Measurements from ENCODE around the gene SSX2IP.
A peak's percentile ranks its signal among the peaks of the same experiment; 100 is the strongest.
"Not testable (repeated sequence)": the region's sequence is repeated elsewhere in the genome, so short reads cannot be mapped to it uniquely, and the experiment has no call there.

SSX2IP gene

DNA sequence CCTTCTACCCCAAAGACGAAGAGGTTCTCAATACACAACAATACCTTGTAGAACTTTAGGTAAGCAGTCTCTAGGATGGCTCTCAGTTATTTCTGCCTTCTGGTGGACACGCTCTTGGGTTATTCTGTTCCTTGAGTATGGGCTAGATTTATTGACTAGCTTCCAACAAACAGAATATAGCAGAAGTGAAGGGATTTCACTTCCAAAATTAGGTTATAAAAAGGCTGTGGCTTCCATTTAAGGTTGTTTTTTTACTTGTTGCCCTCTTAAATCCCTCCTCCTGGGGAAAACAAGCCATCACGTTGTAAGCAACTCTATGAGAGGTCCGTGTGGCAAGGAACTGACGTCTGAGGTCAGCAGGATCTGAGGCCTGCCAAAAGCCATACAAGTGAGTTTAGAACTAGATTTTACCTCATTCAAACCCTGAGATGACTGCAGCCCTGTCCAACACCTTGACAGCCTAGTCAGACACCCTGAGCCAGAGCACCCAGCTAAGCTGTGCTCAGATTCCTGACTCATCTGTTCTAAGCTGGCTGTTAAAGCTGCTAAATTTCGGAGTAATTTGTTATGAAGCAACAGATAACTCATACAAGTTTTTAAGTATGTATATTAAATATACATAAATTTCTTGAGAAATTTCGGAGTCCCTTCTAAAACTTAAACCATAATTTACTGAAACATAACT lies 12.7 kb downstream of the SSX2IP start:
- no peak for DNase-seq (ENCODE audit: low spot score)

DNA sequence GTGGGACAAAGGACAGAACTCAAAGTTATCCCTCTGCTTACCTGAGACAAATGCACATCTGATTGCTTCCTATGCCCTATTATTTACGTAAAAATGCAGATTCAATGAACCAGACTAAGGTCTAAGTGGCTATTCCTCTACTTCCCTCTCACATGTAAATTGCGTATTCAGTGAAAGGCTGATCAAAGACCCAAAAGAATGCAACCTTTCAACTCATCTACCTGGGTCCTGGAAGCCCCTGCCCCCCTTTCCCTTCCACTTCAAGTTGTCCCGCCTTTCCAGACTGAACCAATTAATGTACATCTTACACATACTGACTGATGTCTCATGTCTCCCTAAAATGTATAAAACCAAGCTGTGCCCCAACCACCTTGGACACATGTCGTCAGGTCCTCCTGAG lies 14.6 kb downstream of the SSX2IP start:
- no peak for DNase-seq (ENCODE audit: low spot score)

GRCh38 chr1:84675106-84675505 lies 15.2 kb downstream of the SSX2IP start:
- DNase-seq (ENCODE audit: low spot score): no peak

GRCh38 chr1:84674705-84675104 lies 15.6 kb downstream of the SSX2IP start:
- DNase-seq (ENCODE audit: low spot score): no peak

GRCh38 chr1:84674021-84674420 lies 16.2 kb downstream of the SSX2IP start:
- DNase-seq (ENCODE audit: low spot score): no peak

GRCh38 chr1:84672080-84672854 lies 18.0 kb downstream of the SSX2IP start:
- DNase-seq (ENCODE audit: low spot score): no peak

GRCh38 chr1:84669831-84670230 lies 20.4 kb downstream of the SSX2IP start:
- no peak for DNase-seq (ENCODE audit: low spot score)

GRCh38 chr1:84668185-84668584 lies 22.1 kb downstream of the SSX2IP start:
- peak; percentile 11 for DNase-seq (ENCODE audit: low spot score)

- DNase-seq (ENCODE audit: low spot score): no peak
Observed at GRCh38 chr1:84665703-84666317, 24.5 kb downstream of the SSX2IP start.

- DNase-seq (ENCODE audit: low spot score): no peak
Observed at GRCh38 chr1:84653130-84653677, 37.1 kb downstream of the SSX2IP start.

DNA sequence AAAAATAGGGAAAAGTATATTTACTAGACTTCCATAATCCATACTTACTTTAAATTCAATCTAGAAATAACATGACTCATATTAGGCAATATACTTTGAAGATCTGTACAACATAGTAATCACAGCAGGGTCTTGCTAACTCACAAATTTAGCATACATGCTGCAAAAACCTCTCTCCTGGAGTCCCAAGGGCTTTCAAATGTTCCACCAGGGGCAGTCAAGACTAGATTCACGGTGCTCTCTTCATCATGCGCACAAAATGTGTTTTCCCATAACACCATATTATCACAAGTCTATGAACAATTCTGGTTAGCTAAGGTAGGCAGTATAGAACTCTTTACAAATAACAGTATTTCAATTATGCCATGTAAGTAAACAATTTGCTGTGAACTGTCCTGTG lies 45.8 kb downstream of the SSX2IP start:
- no peak for DNase-seq (ENCODE audit: low spot score)

DNA sequence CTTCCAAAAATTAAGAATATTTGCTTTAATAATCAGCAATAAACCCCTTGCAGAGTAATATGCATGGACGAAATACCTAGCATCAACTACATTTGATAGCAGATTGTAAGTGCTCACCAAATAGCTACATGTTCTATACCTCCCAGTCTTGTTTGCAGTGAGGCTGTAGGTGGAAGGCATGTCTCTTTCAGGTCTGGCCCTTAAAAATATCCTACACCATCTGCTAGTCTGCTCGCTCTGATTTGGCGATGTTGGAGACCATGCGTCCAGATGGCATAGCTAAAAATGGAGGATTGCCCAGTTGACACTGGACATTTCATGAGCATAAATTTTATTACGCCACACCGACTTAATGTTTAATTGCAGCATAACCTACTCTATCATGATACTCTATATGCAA lies 47.1 kb downstream of the SSX2IP start:
- DNase-seq (ENCODE audit: low spot score): peak; percentile 5

GRCh38 chr1:84642774-84643173 lies 47.5 kb downstream of the SSX2IP start:
- no peak for DNase-seq (ENCODE audit: low spot score)

GRCh38 chr1:84639731-84640130 lies 50.5 kb downstream of the SSX2IP start:
- not testable (repeated sequence) for DNase-seq (ENCODE audit: low spot score)

DNA sequence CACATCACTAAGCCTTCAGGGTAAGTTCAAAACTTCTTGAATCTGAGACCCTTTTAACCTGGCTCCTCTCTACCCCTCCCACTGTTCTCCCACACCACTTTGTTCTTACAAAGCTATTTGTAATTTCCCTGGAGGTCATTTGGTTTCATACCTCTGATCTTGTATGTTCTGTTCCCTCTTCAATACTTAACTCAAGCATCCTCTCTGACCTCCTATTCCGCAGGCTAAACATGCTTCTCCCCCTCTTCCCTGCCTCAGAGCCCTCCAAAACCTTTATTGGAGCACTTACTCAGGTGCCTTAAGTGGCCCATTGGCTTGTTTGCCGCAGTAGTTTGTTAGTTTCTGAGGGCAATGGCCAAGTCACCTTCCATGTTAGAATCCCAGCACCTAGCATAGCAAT lies 54.8 kb downstream of the SSX2IP start:
- no peak for DNase-seq (ENCODE audit: low spot score)

GRCh38 chr1:84634536-84635205 lies 55.6 kb downstream of the SSX2IP start:
- DNase-seq (ENCODE audit: low spot score): no peak

GRCh38 chr1:84632673-84633434 lies 57.4 kb downstream of the SSX2IP start:
- no peak for DNase-seq (ENCODE audit: low spot score)

DNA sequence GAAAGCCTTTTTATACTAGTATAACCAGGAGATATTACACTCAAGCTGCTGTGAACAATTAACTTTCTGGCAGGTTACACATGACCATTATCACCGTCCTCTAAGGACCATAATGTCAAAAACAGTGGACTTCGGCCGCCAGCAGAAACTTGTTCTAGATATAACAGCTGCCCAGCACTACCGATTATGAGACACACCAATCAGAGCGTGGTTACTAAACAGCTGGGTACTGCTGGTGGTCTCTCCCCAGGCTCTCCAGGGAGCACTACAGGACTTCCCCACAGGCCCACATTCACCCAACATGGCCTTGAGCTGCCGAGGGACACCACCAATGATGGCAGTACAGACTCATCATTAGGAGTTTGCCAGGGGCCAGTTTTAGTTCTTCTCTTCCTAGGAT lies 58.1 kb downstream of the SSX2IP start:
- no peak for DNase-seq (ENCODE audit: low spot score)

- DNase-seq (ENCODE audit: low spot score): no peak
Observed at GRCh38 chr1:84624876-84625275, 65.4 kb downstream of the SSX2IP start.

GRCh38 chr1:84621553-84621952 lies 68.7 kb downstream of the SSX2IP start:
- DNase-seq (ENCODE audit: low spot score): no peak

DNA sequence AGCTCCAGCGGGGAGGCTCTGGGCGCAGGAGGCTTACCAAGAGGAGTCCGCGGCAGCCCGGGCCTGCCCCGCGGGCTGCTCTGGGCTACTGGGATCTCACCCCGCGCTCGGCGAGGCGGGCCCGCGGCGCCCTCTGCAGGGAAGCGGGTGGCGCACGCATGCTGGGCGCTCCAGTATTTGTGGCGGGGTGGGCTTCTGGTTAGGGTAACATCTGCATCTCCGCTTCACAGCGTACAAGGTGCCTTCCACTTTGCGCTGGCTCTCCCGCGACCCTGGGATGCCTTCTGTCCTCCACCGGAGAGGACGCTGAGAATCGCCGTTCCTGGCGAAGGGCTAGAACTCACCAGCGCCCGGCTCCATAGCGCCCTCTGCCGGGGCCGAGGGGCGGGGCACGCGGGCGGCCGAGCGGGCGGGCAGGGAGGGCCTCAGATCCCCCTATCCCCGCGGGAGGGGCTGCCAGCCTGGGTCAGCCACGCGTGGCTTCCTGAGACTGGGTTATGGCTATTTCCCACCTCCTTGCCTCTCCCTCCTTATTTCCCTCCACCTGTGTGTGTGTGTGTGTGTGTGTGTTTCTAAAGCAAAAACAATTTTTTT lies 69.4 kb downstream of the SSX2IP start:
- peak; percentile 63 for DNase-seq (ENCODE audit: low spot score)

Data from pons (tissue), 1 donor.